Astrocyte (in vitro differentiated cells and primary cell): ENCODE data around the gene RAD52. TPM values are rescaled to one million over a fixed set of nuclear protein-coding genes. Genes with fewer than 3 reads are reported as not detected.
"Not testable (repeated sequence)": the region's sequence is repeated elsewhere in the genome, so short reads cannot be mapped to it uniquely, and the experiment has no call there.

ENCODE experiments used
- DNase-seq: peaks from one replicate; pipeline ENCODE4 v3.0.0-alpha.2; 2010; ENCODE audit warnings: low read depth
- FAIRE-seq: peaks from 2 replicates; lab custom pipeline; 2011; peaks lifted over from hg19 to GRCh38; lab: Jason Lieb, UNC
- H2AFZ ChIP-seq: 2 replicates; pipeline ENCODE4 v1.6.0; 2012; ENCODE audit warnings: low read depth, low read length, inconsistent platforms
- H3K27ac ChIP-seq: 2 replicates; pipeline ENCODE4 v1.5.1; 2011; ENCODE audit warnings: low read depth, low read length, inconsistent platforms
- H3K27me3 ChIP-seq: 2 replicates; pipeline ENCODE4 v1.6.0; 2011; ENCODE audit warnings: low read length, inconsistent platforms; ENCODE audit not compliant: insufficient read depth
- H3K36me3 ChIP-seq: 2 replicates; pipeline ENCODE4 v1.5.1; 2011; ENCODE audit warnings: low read length, inconsistent platforms; ENCODE audit not compliant: insufficient read depth
- H3K4me1 ChIP-seq: 2 replicates; pipeline ENCODE4 v1.5.1; 2011; ENCODE audit warnings: low read length, inconsistent platforms; ENCODE audit not compliant: insufficient read depth
- H3K4me2 ChIP-seq: 2 replicates; pipeline ENCODE4 v1.6.0; 2012; ENCODE audit warnings: low read length, inconsistent platforms
- H3K4me3 ChIP-seq: 2 replicates; pipeline ENCODE4 v1.5.1; 2011; ENCODE audit warnings: low read depth, mild to moderate bottlenecking, low read length, inconsistent platforms; ENCODE audit not compliant: insufficient read depth
- H3K79me2 ChIP-seq: 2 replicates; pipeline ENCODE4 v1.6.0; 2012; ENCODE audit warnings: mild to moderate bottlenecking, low read length, inconsistent platforms; ENCODE audit not compliant: insufficient read depth
- H3K9ac ChIP-seq: 2 replicates; pipeline ENCODE4 v1.6.0; 2012; ENCODE audit warnings: mild to moderate bottlenecking, low read length, inconsistent platforms
- H3K9me3 ChIP-seq: 2 replicates; pipeline ENCODE4 v1.5.1; 2012; ENCODE audit warnings: low read depth, mild to moderate bottlenecking, low read length, inconsistent platforms; ENCODE audit not compliant: insufficient read depth
- H4K20me1 ChIP-seq: 2 replicates; pipeline ENCODE4 v1.6.0; 2012; ENCODE audit warnings: low read length, inconsistent platforms; ENCODE audit not compliant: insufficient read depth
- H3K27ac Mint-ChIP-seq: one replicate; pipeline ENCODE4 v1.8.0; 2021; ENCODE audit warnings: mild to moderate bottlenecking, mixed read lengths; ENCODE audit not compliant: unreplicated experiment
- H3K27me3 Mint-ChIP-seq: one replicate; pipeline ENCODE4 v1.8.0; 2021; ENCODE audit warnings: low read depth, mixed read lengths; ENCODE audit not compliant: unreplicated experiment
- H3K36me3 Mint-ChIP-seq: one replicate; pipeline ENCODE4 v1.8.0; 2021; ENCODE audit warnings: low read depth, mixed read lengths; ENCODE audit not compliant: unreplicated experiment
- H3K4me1 Mint-ChIP-seq: one replicate; pipeline ENCODE4 v1.8.0; 2021; ENCODE audit warnings: low read depth, mixed read lengths; ENCODE audit not compliant: unreplicated experiment
- H3K4me3 Mint-ChIP-seq: one replicate; pipeline ENCODE4 v1.8.0; 2021; ENCODE audit warnings: mild to moderate bottlenecking, moderate library complexity, mixed read lengths; ENCODE audit not compliant: unreplicated experiment
- H3K9me3 Mint-ChIP-seq: one replicate; pipeline ENCODE4 v1.8.0; 2021; ENCODE audit warnings: mild to moderate bottlenecking, mixed read lengths; ENCODE audit not compliant: unreplicated experiment
- EZH2 ChIP-seq: IDR thresholded peaks from 2 replicates; pipeline ENCODE4 v1.6.1; 2012; ENCODE audit warnings: mild to moderate bottlenecking, low read length, inconsistent platforms; ENCODE audit not compliant: insufficient read depth
- total RNA-seq: library from RNA; stranded (reverse); gene quantifications from 2 replicates; pipeline ENCODE4 v1.2.1, GENCODE V29; 2021
- TF ChIP-seq, protein P1 (sequence below): IDR thresholded peaks from 2 replicates; pipeline ENCODE4 v1.5.1; 2011; ENCODE audit warnings: low read depth, mild to moderate bottlenecking, inconsistent platforms, low read length, moderate library complexity; ENCODE audit not compliant: insufficient read depth

RAD52 gene
- total RNA-seq, 1 donor from 2014 or later: 11.7 TPM

GRCh38 chr12:943051-943450, 6.4 kb downstream of the RAD52 start:
- Mint-ChIP-seq H3K36me3 (peaks cover 15% of the 10 kb centered on the region), H3K9me3 (no peaks in the 10 kb centered on the region), H3K4me3 (no peak overlapping the region), H3K27ac (no peak overlapping the region), H3K4me1 (peaks cover 1% of the 10 kb centered on the region), H3K27me3 (no peaks in the 10 kb centered on the region)
- H3K79me2 ChIP-seq: peaks cover 59% of the 10 kb centered on the region
- H3K4me3 ChIP-seq: no peak overlapping the region
- H3K27ac ChIP-seq: no peak overlapping the region
- no peaks in the 10 kb centered on the region for H3K4me1 ChIP-seq
- no peaks in the 10 kb centered on the region for H3K27me3 ChIP-seq
- no peaks in the 10 kb centered on the region for H4K20me1 ChIP-seq
- H3K36me3 ChIP-seq: no peaks in the 10 kb centered on the region
- FAIRE-seq: no peak
- TF ChIP-seq, protein P1, sequence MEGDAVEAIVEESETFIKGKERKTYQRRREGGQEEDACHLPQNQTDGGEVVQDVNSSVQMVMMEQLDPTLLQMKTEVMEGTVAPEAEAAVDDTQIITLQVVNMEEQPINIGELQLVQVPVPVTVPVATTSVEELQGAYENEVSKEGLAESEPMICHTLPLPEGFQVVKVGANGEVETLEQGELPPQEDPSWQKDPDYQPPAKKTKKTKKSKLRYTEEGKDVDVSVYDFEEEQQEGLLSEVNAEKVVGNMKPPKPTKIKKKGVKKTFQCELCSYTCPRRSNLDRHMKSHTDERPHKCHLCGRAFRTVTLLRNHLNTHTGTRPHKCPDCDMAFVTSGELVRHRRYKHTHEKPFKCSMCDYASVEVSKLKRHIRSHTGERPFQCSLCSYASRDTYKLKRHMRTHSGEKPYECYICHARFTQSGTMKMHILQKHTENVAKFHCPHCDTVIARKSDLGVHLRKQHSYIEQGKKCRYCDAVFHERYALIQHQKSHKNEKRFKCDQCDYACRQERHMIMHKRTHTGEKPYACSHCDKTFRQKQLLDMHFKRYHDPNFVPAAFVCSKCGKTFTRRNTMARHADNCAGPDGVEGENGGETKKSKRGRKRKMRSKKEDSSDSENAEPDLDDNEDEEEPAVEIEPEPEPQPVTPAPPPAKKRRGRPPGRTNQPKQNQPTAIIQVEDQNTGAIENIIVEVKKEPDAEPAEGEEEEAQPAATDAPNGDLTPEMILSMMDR: no peak
- TF ChIP-seq EZH2: no peak
- DNase-seq: no peak
- H3K9ac ChIP-seq: no peak overlapping the region
- no peak overlapping the region for H2AFZ ChIP-seq
- no peaks in the 10 kb centered on the region for H3K9me3 ChIP-seq
- no peak overlapping the region for H3K4me2 ChIP-seq

- no peak overlapping the region for H3K4me3 Mint-ChIP-seq
- no peaks in the 10 kb centered on the region for H3K4me1 Mint-ChIP-seq
- peaks cover 37% of the 10 kb centered on the region for H3K79me2 ChIP-seq
- H3K27me3 Mint-ChIP-seq: no peaks in the 10 kb centered on the region
- no peaks in the 10 kb centered on the region for H3K36me3 ChIP-seq
- no peak overlapping the region for H2AFZ ChIP-seq
- H3K9ac ChIP-seq: no peak overlapping the region
- H3K4me1 ChIP-seq: no peaks in the 10 kb centered on the region
- H3K36me3 Mint-ChIP-seq: peaks cover 16% of the 10 kb centered on the region
- DNase-seq (no peak), FAIRE-seq (no peak)
- TF ChIP-seq, protein P1: no peak
- no peak for TF ChIP-seq EZH2
- no peak overlapping the region for H3K27ac ChIP-seq
- H3K27ac Mint-ChIP-seq: no peak overlapping the region
- H3K27me3 ChIP-seq: no peaks in the 10 kb centered on the region
- no peak overlapping the region for H3K4me2 ChIP-seq
- H3K9me3 Mint-ChIP-seq: no peaks in the 10 kb centered on the region
- H4K20me1 ChIP-seq: no peaks in the 10 kb centered on the region
- no peak overlapping the region for H3K4me3 ChIP-seq
- no peaks in the 10 kb centered on the region for H3K9me3 ChIP-seq
Observed at GRCh38 chr12:938810-939209, 10.7 kb downstream of the RAD52 start.

GRCh38 chr12:936377-937345, 12.8 kb downstream of the RAD52 start:
- no peak for FAIRE-seq
- H4K20me1 ChIP-seq: no peaks in the 10 kb centered on the region
- H3K36me3 Mint-ChIP-seq: peaks cover 19% of the 10 kb centered on the region
- TF ChIP-seq EZH2: no peak
- TF ChIP-seq, protein P1: no peak
- H3K27ac ChIP-seq: no peak overlapping the region
- H3K36me3 ChIP-seq: peaks cover under 1% of the 10 kb centered on the region
- no peaks in the 10 kb centered on the region for H3K4me1 Mint-ChIP-seq
- no peak overlapping the region for H3K9ac ChIP-seq
- H3K4me3 Mint-ChIP-seq: no peak overlapping the region
- H3K27me3 Mint-ChIP-seq: no peaks in the 10 kb centered on the region
- no peak overlapping the region for H3K27ac Mint-ChIP-seq
- H3K4me2 ChIP-seq: no peak overlapping the region
- H3K9me3 ChIP-seq: no peaks in the 10 kb centered on the region
- H3K4me3 ChIP-seq: no peak overlapping the region
- H3K27me3 ChIP-seq: no peaks in the 10 kb centered on the region
- no peak for DNase-seq
- H2AFZ ChIP-seq: no peak overlapping the region
- no peaks in the 10 kb centered on the region for H3K9me3 Mint-ChIP-seq
- no peaks in the 10 kb centered on the region for H3K4me1 ChIP-seq
- peaks cover 25% of the 10 kb centered on the region for H3K79me2 ChIP-seq

- H3K4me3 Mint-ChIP-seq, H3K4me3 ChIP-seq, H3K36me3 ChIP-seq, H3K27me3 ChIP-seq, H3K4me1 Mint-ChIP-seq, H3K27ac ChIP-seq, H3K27ac Mint-ChIP-seq, H3K9ac ChIP-seq, H2AFZ ChIP-seq, H4K20me1 ChIP-seq, FAIRE-seq, H3K4me1 ChIP-seq, H3K9me3 ChIP-seq, DNase-seq, H3K27me3 Mint-ChIP-seq, H3K9me3 Mint-ChIP-seq, H3K4me2 ChIP-seq: not testable (repeated sequence)
- H3K79me2 ChIP-seq: peaks cover 25% of the 10 kb centered on the region
- peaks cover 24% of the 10 kb centered on the region for H3K36me3 Mint-ChIP-seq
Observed at GRCh38 chr12:935891-936290, 13.6 kb downstream of the RAD52 start.
